B cell (primary cell): ENCODE data around the gene IPO11. TPM values are rescaled to one million over a fixed set of nuclear protein-coding genes. Genes with fewer than 3 reads are reported as not detected.

Experiments used
- ATAC-seq: fragments of 200-7000 bp; cut with Tn5 transposase; one replicate; pipeline ENCODE4 v1.10.0; 2021; ENCODE audit warnings: low read depth, mild to moderate bottlenecking, moderate number of reproducible peaks, moderate library complexity
- CTCF ChIA-PET: fragments of 350-600 bp; sonication (Branson Sonifier 250); formaldehyde crosslinking; loops from one replicate; lab custom pipeline; 2021; ENCODE audit warnings: antibody characterized with exemption, inconsistent platforms; lab: Charles Lee
- POLR2A ChIA-PET: fragments of 350-600 bp; sonication (Branson Sonifier 250); formaldehyde crosslinking; loops from one replicate; lab custom pipeline; 2021; ENCODE audit warnings: antibody characterized with exemption; lab: Charles Lee
- DNase-seq: peaks from one replicate; pipeline ENCODE4 v3.0.0; 2013
- H2AFZ ChIP-seq: 2 replicates; pipeline ENCODE4 v1.6.1; 2012; ENCODE audit warnings: mild to moderate bottlenecking, low read depth, low read length; ENCODE audit not compliant: insufficient read depth, poor library complexity, severe bottlenecking
- H3K27ac ChIP-seq, 2 donors: 1 replicate in 1 of 2; 2 replicates in 1 of 2; pipeline ENCODE4 v1.5.1; 2012 to 2013; ENCODE audit warnings: low read length in 2 of 2, mild to moderate bottlenecking in 2 of 2, moderate library complexity in 1 of 2
- H3K27me3 ChIP-seq, 4 experiments: fragments of 200-600 bp in 1 of 4; sonication (generic) in 1 of 4; replicated peaks in 1 of 4; 1 replicate in 2 of 4; 2 replicates in 2 of 4; pipeline versions ENCODE4 v1.6.1 to v1.7.0; 2013 to 2016; ENCODE audit warnings: low read length in 3 of 4, mild to moderate bottlenecking in 2 of 4, mixed read lengths in 1 of 4, moderate library complexity in 1 of 4; ENCODE audit not compliant: insufficient read depth in 4 of 4, control insufficient read depth in 3 of 4; ENCODE audit errors: control extremely low read depth in 1 of 4
- H3K36me3 ChIP-seq, 2 experiments: replicated peaks in 1 of 2; 1 replicate in 1 of 2; 2 replicates in 1 of 2; pipeline versions ENCODE4 v1.6.1 to v1.7.1; 2013; ENCODE audit warnings: low read length in 1 of 2; ENCODE audit not compliant: insufficient read depth in 2 of 2, control insufficient read depth in 1 of 2; ENCODE audit errors: control extremely low read depth in 1 of 2, extremely low read depth in 1 of 2
- H3K4me1 ChIP-seq, 2 donors: fragments of 200-600 bp in 1 of 2; sonication (generic) in 1 of 2; 1 replicate in 1 of 2; 2 replicates in 1 of 2; pipeline versions ENCODE4 v1.5.1 to v1.6.1; 2013 to 2017; ENCODE audit warnings: low read length in 2 of 2; ENCODE audit not compliant: control insufficient read depth in 2 of 2, insufficient read depth in 2 of 2
- H3K4me2 ChIP-seq: replicated peaks from 2 replicates; pipeline ENCODE3; 2012; ENCODE audit warnings: mild to moderate bottlenecking, low read depth, low read length; ENCODE audit not compliant: poor library complexity, severe bottlenecking
- H3K4me3 ChIP-seq, 5 experiments: fragments of 200-600 bp in 1 of 5; sonication (generic) in 1 of 5; 1 replicate in 3 of 5; 2 replicates in 2 of 5; pipeline versions ENCODE4 v1.5.1 to v1.7.0; 2011 to 2016; ENCODE audit warnings: low read length in 4 of 5, mild to moderate bottlenecking in 4 of 5, low read depth in 2 of 5, control low read depth in 1 of 5, moderate library complexity in 1 of 5; ENCODE audit not compliant: insufficient read depth in 1 of 5; ENCODE audit errors: control extremely low read depth in 1 of 5, extremely low read depth in 1 of 5
- H3K79me2 ChIP-seq: fragments of 200-600 bp; sonication (generic); one replicate; pipeline ENCODE4 v1.6.0; 2016; ENCODE audit warnings: low read length; ENCODE audit not compliant: control insufficient read depth, insufficient read depth
- H3K9ac ChIP-seq: fragments of 200-600 bp; sonication (generic); 2 replicates; pipeline ENCODE4 v1.6.1; 2017; ENCODE audit warnings: mild to moderate bottlenecking, low read length, moderate library complexity
- H3K9me3 ChIP-seq, 3 donors: one replicate each; pipeline versions ENCODE4 v1.6.1 to v1.7.1; 2013; ENCODE audit warnings: low read length in 2 of 3; ENCODE audit not compliant: control insufficient read depth in 2 of 3, insufficient read depth in 1 of 3; ENCODE audit errors: control extremely low read depth in 1 of 3
- H4K20me1 ChIP-seq: 2 replicates; pipeline ENCODE4 v1.6.0; 2012; ENCODE audit warnings: mild to moderate bottlenecking, low read length; ENCODE audit not compliant: insufficient read depth, control insufficient read depth, poor library complexity, severe bottlenecking
- H3K27ac Mint-ChIP-seq: one replicate; pipeline ENCODE4 v1.8.0; 2021; ENCODE audit warnings: mixed read lengths
- H3K27me3 Mint-ChIP-seq: one replicate; pipeline ENCODE4 v1.8.0; 2021; ENCODE audit warnings: mixed read lengths
- H3K4me1 Mint-ChIP-seq: one replicate; pipeline ENCODE4 v1.8.0; 2021; ENCODE audit warnings: mixed read lengths
- H3K4me3 Mint-ChIP-seq: one replicate; pipeline ENCODE4 v1.8.0; 2021; ENCODE audit warnings: mixed read lengths
- H3K9me3 Mint-ChIP-seq: one replicate; pipeline ENCODE4 v1.8.0; 2022; ENCODE audit warnings: mixed read lengths; ENCODE audit not compliant: insufficient read depth
- EZH2 ChIP-seq: IDR thresholded peaks from 2 replicates; pipeline ENCODE4 v1.6.1; 2012; ENCODE audit warnings: borderline replicate concordance, low read depth, mild to moderate bottlenecking, moderate library complexity, low read length; ENCODE audit not compliant: insufficient read depth, poor library complexity, severe bottlenecking
- WGBS: methylation state at CpG from one replicate; pipeline ENCODE4 v1.1.5; 2013; ENCODE audit warnings: missing lambda C conversion rate; ENCODE audit not compliant: insufficient coverage; 5-methylcytosine and 5-hydroxymethylcytosine counted together
- intact Hi-C: fragments of 100-400 bp; cut with micrococcal nuclease; formaldehyde crosslinking; loops from one replicate; pipeline ENCODE4 v1.10.0; 2022
- polyA plus RNA-seq: library from polyadenylated mRNA; depleted of rRNA; stranded (reverse); fragments of >200 nt; gene quantifications from 2 replicates; pipeline ENCODE4 v1.2.3, GENCODE V29; 2012
- total RNA-seq, 2 donors: library from RNA; stranded (reverse); fragments of 120-200 nt in 1 of 2; gene quantifications; 1 replicate in 1 of 2; 2 replicates in 1 of 2; pipeline versions ENCODE4 v1.2.3 to v1.2.4, GENCODE V29; 2013 to 2022
- TF ChIP-seq, protein P1 (sequence below): fragments of 200-600 bp; IDR thresholded peaks from one replicate; pipeline ENCODE4 v1.8.0; 2022; ENCODE audit warnings: antibody characterized with exemption, mild to moderate bottlenecking

The IPO11 gene
- total and polyA plus RNA-seq, 2 donors (not counting 1 experiment from before 2014, with no cell fraction given): 3.8 to 37.4 TPM

- no peak for ATAC-seq
- WGBS: no CpG with 5 or more reads among the region's 2 CpGs
- ChIA-PET CTCF (interaction anchor here (1.2 kb wide), 1 partner anchor 9 kb away, joined by 4 read pairs; no protein-coding TSS in a partner anchor), POLR2A (no interaction called here)
- H3K79me2 ChIP-seq: no peaks in the 10 kb centered on the region
- intact Hi-C loops: no loop called here
- H3K4me1 ChIP-seq: peaks cover 0 to 7% of the 10 kb centered on the region in 2 donors
- H3K36me3 ChIP-seq: peaks cover 2% of the 10 kb centered on the region in 2 experiments
- H4K20me1 ChIP-seq: no peaks in the 10 kb centered on the region
- no peaks in the 10 kb centered on the region for H3K27me3 Mint-ChIP-seq
- no peaks in the 10 kb centered on the region for H3K9me3 ChIP-seq
- TF ChIP-seq, protein P1, sequence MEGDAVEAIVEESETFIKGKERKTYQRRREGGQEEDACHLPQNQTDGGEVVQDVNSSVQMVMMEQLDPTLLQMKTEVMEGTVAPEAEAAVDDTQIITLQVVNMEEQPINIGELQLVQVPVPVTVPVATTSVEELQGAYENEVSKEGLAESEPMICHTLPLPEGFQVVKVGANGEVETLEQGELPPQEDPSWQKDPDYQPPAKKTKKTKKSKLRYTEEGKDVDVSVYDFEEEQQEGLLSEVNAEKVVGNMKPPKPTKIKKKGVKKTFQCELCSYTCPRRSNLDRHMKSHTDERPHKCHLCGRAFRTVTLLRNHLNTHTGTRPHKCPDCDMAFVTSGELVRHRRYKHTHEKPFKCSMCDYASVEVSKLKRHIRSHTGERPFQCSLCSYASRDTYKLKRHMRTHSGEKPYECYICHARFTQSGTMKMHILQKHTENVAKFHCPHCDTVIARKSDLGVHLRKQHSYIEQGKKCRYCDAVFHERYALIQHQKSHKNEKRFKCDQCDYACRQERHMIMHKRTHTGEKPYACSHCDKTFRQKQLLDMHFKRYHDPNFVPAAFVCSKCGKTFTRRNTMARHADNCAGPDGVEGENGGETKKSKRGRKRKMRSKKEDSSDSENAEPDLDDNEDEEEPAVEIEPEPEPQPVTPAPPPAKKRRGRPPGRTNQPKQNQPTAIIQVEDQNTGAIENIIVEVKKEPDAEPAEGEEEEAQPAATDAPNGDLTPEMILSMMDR: no peak
- no peak for TF ChIP-seq EZH2
- no peaks in the 10 kb centered on the region for H3K27me3 ChIP-seq
- no peak overlapping the region for H2AFZ ChIP-seq
- no peak overlapping the region for H3K27ac ChIP-seq
- no peaks in the 10 kb centered on the region for H3K9me3 Mint-ChIP-seq
- DNase-seq: no peak
- no peak overlapping the region for H3K9ac ChIP-seq
- no peak overlapping the region for H3K4me3 Mint-ChIP-seq
- no peak overlapping the region for H3K27ac Mint-ChIP-seq
- peaks cover 12% of the 10 kb centered on the region for H3K4me1 Mint-ChIP-seq
- no peak overlapping the region for H3K4me3 ChIP-seq
- no peak overlapping the region for H3K4me2 ChIP-seq
Observed at GRCh38 chr5:62574599-62574998, 162.0 kb downstream of the IPO11 start.

GRCh38 chr5:62575066-62575465 lies 162.5 kb downstream of the IPO11 start:
- ChIA-PET CTCF (interaction anchor here (1.2 kb wide), 1 partner anchor 9 kb away, joined by 4 read pairs; no protein-coding TSS in a partner anchor), POLR2A (no interaction called here)
- Mint-ChIP-seq H3K27ac (no peak overlapping the region), H3K9me3 (no peaks in the 10 kb centered on the region), H3K4me1 (peaks cover 12% of the 10 kb centered on the region), H3K27me3 (no peaks in the 10 kb centered on the region), H3K4me3 (no peak overlapping the region)
- no peak overlapping the region for H3K9ac ChIP-seq
- H3K79me2 ChIP-seq: no peaks in the 10 kb centered on the region
- H3K27me3 ChIP-seq: no peaks in the 10 kb centered on the region
- no peak overlapping the region for H3K4me2 ChIP-seq
- TF ChIP-seq, protein P1: no peak
- no peak for TF ChIP-seq EZH2
- WGBS: 67% methylated on average over 1 of the region's 2 CpGs
- H3K4me3 ChIP-seq: no peak overlapping the region
- intact Hi-C loops: no loop called here
- H3K9me3 ChIP-seq: no peaks in the 10 kb centered on the region
- H3K4me1 ChIP-seq: peaks cover 0 to 7% of the 10 kb centered on the region in 2 donors
- no peak overlapping the region for H2AFZ ChIP-seq
- H4K20me1 ChIP-seq: no peaks in the 10 kb centered on the region
- ATAC-seq (no peak), DNase-seq (no peak)
- H3K36me3 ChIP-seq: peaks cover 2% of the 10 kb centered on the region in 2 experiments
- H3K27ac ChIP-seq: no peak overlapping the region
